Astrocyte (in vitro differentiated cells and primary cell): Measurements from ENCODE around the gene MGST3.

Experiments
- EZH2 ChIP-seq: IDR thresholded peaks from 2 replicates; pipeline ENCODE4 v1.6.1; 2012; ENCODE audit warnings: mild to moderate bottlenecking, low read length, inconsistent platforms; ENCODE audit not compliant: insufficient read depth
- TF ChIP-seq, protein P1 (sequence below): IDR thresholded peaks from 2 replicates; pipeline ENCODE4 v1.5.1; 2011; ENCODE audit warnings: low read depth, mild to moderate bottlenecking, inconsistent platforms, low read length, moderate library complexity; ENCODE audit not compliant: insufficient read depth

- TF ChIP-seq, protein P1, sequence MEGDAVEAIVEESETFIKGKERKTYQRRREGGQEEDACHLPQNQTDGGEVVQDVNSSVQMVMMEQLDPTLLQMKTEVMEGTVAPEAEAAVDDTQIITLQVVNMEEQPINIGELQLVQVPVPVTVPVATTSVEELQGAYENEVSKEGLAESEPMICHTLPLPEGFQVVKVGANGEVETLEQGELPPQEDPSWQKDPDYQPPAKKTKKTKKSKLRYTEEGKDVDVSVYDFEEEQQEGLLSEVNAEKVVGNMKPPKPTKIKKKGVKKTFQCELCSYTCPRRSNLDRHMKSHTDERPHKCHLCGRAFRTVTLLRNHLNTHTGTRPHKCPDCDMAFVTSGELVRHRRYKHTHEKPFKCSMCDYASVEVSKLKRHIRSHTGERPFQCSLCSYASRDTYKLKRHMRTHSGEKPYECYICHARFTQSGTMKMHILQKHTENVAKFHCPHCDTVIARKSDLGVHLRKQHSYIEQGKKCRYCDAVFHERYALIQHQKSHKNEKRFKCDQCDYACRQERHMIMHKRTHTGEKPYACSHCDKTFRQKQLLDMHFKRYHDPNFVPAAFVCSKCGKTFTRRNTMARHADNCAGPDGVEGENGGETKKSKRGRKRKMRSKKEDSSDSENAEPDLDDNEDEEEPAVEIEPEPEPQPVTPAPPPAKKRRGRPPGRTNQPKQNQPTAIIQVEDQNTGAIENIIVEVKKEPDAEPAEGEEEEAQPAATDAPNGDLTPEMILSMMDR: no peak
- TF ChIP-seq EZH2: no peak
These were observed 4.8 kb downstream of the MGST3 start for GRCh38 chr1:165635823-165636222.
